Coronary artery (tissue), 2 donors: Measurements from ENCODE around the gene ZXDC.

ENCODE experiments used
- DNase-seq: peaks from one replicate; pipeline ENCODE4 v3.0.0-alpha.2; 2017; ENCODE audit warnings: low spot score
- H3K27ac ChIP-seq, 2 donors: fragments of 200-600 bp; sonication (generic); one replicate each; pipeline ENCODE4 v1.5.1; 2016 to 2019
- H3K4me3 ChIP-seq: fragments of 200-600 bp; sonication (generic); 2 replicates; pipeline ENCODE4 v1.5.1; 2016; ENCODE audit warnings: mild to moderate bottlenecking, moderate library complexity
- CTCF ChIP-seq: fragments of 200-600 bp; sonication (generic); IDR thresholded peaks from one replicate; pipeline ENCODE4 v1.5.1; 2019; ENCODE audit warnings: antibody characterized with exemption

The ZXDC gene

DNA sequence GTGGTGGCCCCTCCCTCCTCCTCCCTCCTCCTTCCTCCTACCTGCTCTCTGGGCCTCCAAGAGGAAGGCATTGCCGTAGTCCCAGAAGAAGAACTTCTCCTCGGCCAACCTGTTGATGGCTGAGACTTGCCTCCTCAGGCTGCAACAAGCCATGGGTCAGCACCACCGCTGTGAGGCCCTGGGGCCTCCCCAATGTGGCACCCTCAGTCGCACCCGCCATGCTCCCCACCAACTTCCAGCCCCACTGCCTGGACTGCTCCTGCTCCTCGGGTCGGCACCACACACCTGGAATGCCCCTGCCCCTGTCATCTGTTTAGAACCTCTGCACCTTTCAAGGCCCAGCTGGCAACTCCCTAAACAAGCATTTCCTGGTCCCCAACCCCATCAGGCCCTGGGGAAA is 24.3 kb upstream of the ZXDC start:
- Histone ChIP-seq H3K27ac (no peak overlapping the region), H3K4me3 (no peak overlapping the region)
- no peak for TF ChIP-seq CTCF
- no peak for DNase-seq

DNA sequence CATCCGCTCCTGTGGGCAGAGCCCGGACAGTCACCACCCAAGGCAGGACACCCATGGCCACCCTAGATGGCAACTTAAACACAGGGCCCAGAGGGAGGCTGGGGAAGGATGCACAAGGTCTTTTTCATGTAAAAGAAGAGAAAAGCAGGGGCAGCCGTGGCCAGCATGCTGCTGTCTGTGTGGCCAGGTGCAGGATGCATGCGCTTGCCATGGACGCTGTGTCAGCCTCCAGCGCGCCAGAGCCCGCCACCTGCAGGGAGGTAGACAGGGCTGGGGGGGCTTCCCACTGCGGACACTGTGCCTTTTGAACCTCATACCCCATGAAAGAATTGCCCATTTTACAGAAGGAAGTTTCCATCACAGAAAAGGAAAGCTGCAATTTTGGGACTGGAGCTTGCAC is 23.7 kb upstream of the ZXDC start:
- H3K27ac ChIP-seq = no peak overlapping the region
- no peak overlapping the region for H3K4me3 ChIP-seq
- no peak for DNase-seq
- TF ChIP-seq CTCF = no peak

DNA sequence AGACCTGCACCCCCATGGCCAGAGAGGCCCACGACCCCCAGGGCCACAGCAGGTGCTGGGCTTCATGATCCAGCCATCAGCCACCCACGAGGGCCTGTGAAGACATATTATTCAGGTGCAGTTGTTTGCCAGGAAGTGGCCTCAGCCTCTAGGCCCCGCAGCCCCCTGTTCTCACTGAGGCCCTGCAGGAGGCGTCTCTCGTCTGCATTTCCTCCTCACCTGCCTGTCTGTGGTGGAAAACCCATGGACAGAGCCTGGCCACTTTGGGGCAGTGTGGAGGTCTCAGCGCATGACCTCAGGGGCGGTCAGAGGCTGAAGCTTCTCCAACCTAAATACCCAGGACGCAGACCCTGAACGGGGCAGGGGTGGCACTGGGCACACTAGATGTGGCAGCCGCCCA is 23.2 kb upstream of the ZXDC start:
- TF ChIP-seq CTCF = no peak
- Histone ChIP-seq H3K4me3 (no peak overlapping the region), H3K27ac (no peak overlapping the region)
- DNase-seq = no peak

DNA sequence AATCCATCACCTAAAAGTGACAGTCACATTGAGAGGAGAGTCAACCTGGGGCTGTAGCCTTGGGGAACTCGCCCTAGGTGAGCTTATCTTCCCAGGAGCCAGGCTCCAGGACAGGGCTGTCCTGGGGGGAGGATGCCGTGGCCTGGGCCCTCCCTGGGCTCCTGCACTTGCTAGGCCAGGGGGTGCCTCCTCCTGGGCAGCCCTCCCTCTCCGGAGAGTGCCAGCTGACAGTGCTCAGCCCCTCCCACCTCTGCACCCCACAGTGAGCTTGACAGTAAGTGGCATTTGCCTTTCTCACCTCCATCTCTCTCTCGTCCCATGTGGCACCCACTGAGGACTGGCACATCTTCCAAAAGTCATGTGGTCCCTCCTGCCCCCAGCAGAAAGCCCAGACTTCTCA is 22.8 kb upstream of the ZXDC start:
- no peak overlapping the region for H3K4me3 ChIP-seq
- no peak for TF ChIP-seq CTCF
- DNase-seq = no peak
- no peak overlapping the region for H3K27ac ChIP-seq

DNA sequence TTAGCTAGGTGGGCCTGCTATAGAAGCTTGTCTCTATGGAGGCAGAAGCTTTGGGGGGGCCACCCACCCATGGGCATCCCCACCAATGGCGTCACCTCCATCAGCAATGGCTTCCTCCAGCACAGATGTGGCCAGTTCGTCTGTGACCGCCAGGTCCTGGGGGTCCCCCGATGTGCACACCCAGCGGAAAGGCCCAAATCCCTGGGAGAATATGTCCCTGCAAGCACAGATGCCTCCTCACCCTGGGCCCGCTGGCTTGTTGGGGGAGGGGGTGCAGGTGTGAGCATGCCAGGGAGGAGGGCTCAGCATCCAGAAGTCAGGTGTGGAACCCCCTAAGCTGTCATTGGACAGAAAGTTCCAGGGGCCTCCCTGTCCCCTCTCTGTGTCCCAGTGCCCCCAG is 22.3 kb upstream of the ZXDC start:
- no peak for DNase-seq
- no peak overlapping the region for H3K27ac ChIP-seq
- no peak for TF ChIP-seq CTCF
- H3K4me3 ChIP-seq = no peak overlapping the region

GRCh38 chr3:126496894-126497850 is 21.5 kb upstream of the ZXDC start:
- TF ChIP-seq CTCF = no peak
- H3K4me3 ChIP-seq = no peak overlapping the region
- H3K27ac ChIP-seq = no peak overlapping the region
- DNase-seq = no peak

- no peak for TF ChIP-seq CTCF
- no peak overlapping the region for H3K4me3 ChIP-seq
- no peak for DNase-seq
- H3K27ac ChIP-seq = no peak overlapping the region
Observed at GRCh38 chr3:126495786-126496185, 20.1 kb upstream of the ZXDC start.
